ENCODE measurements around the gene FHDC1.

Gene FHDC1

DNA sequence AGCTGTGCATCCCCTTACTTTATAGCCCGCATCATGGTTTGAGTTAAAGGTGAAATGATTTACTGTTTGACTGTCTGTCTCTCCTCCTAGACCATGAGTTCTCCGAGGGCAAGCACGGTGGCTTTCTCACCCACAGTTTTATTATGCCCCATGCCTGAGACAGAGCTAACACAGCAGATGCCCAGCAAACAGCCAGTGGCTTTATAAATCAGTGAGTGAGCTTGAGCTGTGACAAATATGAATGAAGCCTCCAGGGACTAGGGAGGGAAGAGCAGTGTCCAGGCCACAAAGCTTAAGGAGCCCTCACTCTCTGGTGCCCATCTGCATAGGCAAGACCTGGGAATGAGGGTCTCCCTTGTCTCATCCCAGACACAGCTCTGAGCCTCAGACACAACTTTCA lies 57.9 kb downstream of the FHDC1 start:
- H3K4me3 ChIP-seq (replicated peaks; ENCODE audit: low read depth, low read length) = no peak overlapping the region
- TF ChIP-seq, protein P1, sequence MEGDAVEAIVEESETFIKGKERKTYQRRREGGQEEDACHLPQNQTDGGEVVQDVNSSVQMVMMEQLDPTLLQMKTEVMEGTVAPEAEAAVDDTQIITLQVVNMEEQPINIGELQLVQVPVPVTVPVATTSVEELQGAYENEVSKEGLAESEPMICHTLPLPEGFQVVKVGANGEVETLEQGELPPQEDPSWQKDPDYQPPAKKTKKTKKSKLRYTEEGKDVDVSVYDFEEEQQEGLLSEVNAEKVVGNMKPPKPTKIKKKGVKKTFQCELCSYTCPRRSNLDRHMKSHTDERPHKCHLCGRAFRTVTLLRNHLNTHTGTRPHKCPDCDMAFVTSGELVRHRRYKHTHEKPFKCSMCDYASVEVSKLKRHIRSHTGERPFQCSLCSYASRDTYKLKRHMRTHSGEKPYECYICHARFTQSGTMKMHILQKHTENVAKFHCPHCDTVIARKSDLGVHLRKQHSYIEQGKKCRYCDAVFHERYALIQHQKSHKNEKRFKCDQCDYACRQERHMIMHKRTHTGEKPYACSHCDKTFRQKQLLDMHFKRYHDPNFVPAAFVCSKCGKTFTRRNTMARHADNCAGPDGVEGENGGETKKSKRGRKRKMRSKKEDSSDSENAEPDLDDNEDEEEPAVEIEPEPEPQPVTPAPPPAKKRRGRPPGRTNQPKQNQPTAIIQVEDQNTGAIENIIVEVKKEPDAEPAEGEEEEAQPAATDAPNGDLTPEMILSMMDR (IDR thresholded peaks at IDR 0.05; ENCODE audit: insufficient read depth, low read length, poor library complexity, severe bottlenecking) = no peak
- DNase-seq (ENCODE audit: extremely low read depth, insufficient read length) = no peak

DNA sequence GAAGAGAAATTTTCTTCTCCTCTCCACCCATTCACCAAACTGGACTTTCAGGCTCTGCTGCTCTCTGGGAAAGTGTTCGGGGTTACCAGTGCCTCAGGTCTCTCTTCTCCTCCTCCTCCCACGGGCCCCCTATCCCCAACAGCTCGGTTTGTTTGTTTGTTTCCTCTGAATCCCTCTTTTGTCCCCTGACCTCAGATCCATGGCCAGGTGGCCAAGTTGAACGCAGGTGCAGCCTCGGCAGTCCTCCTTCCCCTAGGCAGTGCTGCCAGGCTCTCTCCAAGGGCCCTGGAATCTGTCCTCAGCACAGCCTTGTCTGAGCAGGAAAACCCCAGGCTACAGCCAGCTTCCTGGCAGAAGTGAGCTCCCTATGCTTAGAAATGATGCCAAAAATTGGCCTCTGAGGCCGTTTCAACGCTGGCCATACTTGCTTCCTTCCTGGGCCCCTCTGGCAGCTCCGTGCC lies 60.0 kb downstream of the FHDC1 start:
- Histone ChIP-seq H3K4me3 (replicated peaks; ENCODE audit: low read depth, low read length) (no peak overlapping the region), H3K36me3 (ENCODE audit: control insufficient read depth, insufficient read depth, low read length) (no peaks in the 10 kb centered on the region), H3K27me3 (replicated peaks; ENCODE audit: control insufficient read depth, insufficient read depth, low read length) (no peaks in the 10 kb centered on the region)
- TF ChIP-seq, protein P1 (IDR thresholded peaks at IDR 0.05; ENCODE audit: insufficient read depth, low read length, poor library complexity, severe bottlenecking) = no peak
- DNase-seq (ENCODE audit: extremely low read depth, insufficient read length) = no peak

More for the DNA sequence above, 57.9 kb downstream of the FHDC1 start:
- Histone ChIP-seq H3K36me3 (ENCODE audit: control insufficient read depth, insufficient read depth, low read length) (no peaks in the 10 kb centered on the region), H3K27me3 (replicated peaks; ENCODE audit: control insufficient read depth, insufficient read depth, low read length) (no peaks in the 10 kb centered on the region; the same call in 1 of the 2 replicates)

DNA sequence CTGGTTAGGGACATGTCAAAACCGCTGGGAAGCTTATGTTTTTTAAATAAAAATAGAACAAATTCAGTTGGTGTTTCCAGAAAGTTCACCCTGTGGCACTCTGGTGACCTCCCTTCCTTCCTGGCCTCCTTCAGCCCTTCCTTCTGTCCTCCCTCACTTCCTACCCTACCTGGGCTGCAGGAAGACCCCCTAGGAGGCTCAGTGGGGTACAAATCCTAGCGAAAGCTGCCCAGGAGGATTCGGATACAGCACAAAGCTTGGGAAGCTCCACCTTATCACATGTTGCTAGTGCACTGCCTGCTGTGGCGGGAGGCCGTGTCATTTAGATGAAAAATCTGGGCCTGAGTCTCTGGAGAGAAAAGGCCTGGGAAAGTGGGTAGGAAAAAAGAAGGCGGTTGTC lies 60.5 kb downstream of the FHDC1 start:
- TF ChIP-seq, protein P1 (IDR thresholded peaks at IDR 0.05; ENCODE audit: insufficient read depth, low read length, poor library complexity, severe bottlenecking) = no peak
- H3K36me3 ChIP-seq (ENCODE audit: control insufficient read depth, insufficient read depth, low read length) = no peaks in the 10 kb centered on the region
- DNase-seq (ENCODE audit: extremely low read depth, insufficient read length) = no peak
- H3K4me3 ChIP-seq (replicated peaks; ENCODE audit: low read depth, low read length) = no peak overlapping the region
- H3K27me3 ChIP-seq (replicated peaks; ENCODE audit: control insufficient read depth, insufficient read depth, low read length) = no peaks in the 10 kb centered on the region

DNA sequence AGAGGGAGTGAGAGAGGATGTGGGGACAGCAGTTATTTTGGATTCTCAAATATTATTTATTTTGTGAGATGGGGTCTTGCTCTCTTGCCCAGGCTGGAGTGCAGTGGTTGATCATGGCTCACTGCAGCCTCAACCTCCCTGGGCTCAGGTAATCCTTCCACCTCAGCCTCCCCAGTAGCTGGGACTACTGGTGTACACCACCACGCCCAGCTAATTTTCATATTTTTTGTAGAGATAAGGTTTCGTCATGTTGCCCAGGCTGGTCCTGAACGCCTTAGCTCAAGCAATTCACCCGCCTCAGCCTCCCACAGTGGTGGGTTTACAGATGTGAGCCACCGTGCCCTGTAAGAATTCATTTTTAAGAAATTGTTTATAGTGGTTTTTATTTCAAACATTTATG lies 61.2 kb downstream of the FHDC1 start:
- Histone ChIP-seq H3K36me3 (ENCODE audit: control insufficient read depth, insufficient read depth, low read length) (no peaks in the 10 kb centered on the region), H3K4me3 (replicated peaks; ENCODE audit: low read depth, low read length) (no peak overlapping the region), H3K27me3 (replicated peaks; ENCODE audit: control insufficient read depth, insufficient read depth, low read length) (no peaks in the 10 kb centered on the region; the same call in 1 of the 2 replicates)
- TF ChIP-seq, protein P1 (IDR thresholded peaks at IDR 0.05; ENCODE audit: insufficient read depth, low read length, poor library complexity, severe bottlenecking) = no peak
- DNase-seq (ENCODE audit: extremely low read depth, insufficient read length) = no peak

DNA sequence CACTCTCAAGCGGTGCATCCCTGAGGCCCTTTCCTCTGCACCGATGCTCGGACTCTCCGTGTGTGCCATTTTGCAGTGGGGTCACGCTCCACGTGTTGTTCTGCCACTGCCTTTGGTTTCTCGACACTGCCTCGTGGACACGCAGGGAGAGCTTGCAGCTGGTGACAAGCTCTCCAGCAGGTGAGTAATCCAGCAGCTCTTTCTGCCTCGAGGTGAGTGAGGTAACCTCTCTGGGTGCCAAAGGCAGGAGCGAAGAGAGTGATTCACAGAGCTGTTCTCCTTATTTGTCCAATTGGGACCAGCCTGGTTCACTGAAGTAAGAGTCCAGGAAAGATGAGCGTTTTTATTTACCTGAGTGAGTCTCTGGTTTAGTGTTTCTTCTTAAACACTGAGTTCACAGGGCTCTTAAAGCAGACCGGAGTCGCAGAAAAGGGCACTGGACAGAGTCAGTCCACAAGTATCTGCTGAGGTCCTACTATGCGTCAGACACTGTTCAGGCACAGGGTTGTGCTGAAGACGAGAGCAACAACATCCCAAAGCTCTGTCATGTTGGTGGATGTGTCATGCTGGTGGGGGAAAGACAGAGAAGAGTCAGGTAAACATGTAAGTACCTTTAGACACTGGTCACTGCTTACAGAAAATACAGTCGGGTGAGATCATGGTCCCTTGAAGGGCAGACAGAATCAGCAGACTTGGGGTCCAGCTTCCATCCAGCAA lies 61.8 kb downstream of the FHDC1 start:
- Histone ChIP-seq H3K36me3 (ENCODE audit: control insufficient read depth, insufficient read depth, low read length) (no peaks in the 10 kb centered on the region), H3K27me3 (replicated peaks; ENCODE audit: control insufficient read depth, insufficient read depth, low read length) (no peaks in the 10 kb centered on the region; the same call in 1 of the 2 replicates), H3K4me3 (replicated peaks; ENCODE audit: low read depth, low read length) (no peak overlapping the region)
- TF ChIP-seq, protein P1 (IDR thresholded peaks at IDR 0.05; ENCODE audit: insufficient read depth, low read length, poor library complexity, severe bottlenecking) = no peak
- no peak for DNase-seq (ENCODE audit: extremely low read depth, insufficient read length)

Measured in GM06990 (cell line).